ENCODE data around the gene TRUB2. TPM values are rescaled to one million over a fixed set of nuclear protein-coding genes. Genes with fewer than 3 reads are reported as not detected.
"Not testable (repeated sequence)": the region's sequence is repeated elsewhere in the genome, so short reads cannot be mapped to it uniquely, and the experiment has no call there.

TRUB2 gene
- total RNA-seq, 1 experiment from 2014 or later: 30.2 TPM

DNA sequence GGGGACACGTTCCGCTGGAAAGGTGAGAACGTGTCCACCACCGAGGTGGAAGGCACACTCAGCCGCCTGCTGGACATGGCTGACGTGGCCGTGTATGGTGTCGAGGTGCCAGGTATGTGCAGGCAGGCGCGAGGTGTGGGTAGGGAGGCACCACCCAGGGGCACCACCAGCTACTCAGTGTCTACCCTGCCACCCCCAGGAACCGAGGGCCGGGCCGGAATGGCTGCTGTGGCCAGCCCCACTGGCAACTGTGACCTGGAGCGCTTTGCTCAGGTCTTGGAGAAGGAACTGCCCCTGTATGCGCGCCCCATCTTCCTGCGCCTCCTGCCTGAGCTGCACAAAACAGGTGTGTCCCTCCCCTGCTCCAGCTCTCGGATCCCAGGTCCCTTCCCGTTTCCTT is 33.2 kb upstream of the TRUB2 start:
- DNase-seq: no peak
- peaks cover 14% of the 10 kb centered on the region for H3K36me3 ChIP-seq
- no peaks in the 10 kb centered on the region for H3K4me1 ChIP-seq
- H3K9me3 ChIP-seq (replicated peaks): no peaks in the 10 kb centered on the region
- no peaks in the 10 kb centered on the region for H3K27me3 ChIP-seq
- no peak overlapping the region for H3K4me3 ChIP-seq
- H3K27ac ChIP-seq: no peak overlapping the region

GRCh38 chr9:128349772-128350171 is 27.5 kb upstream of the TRUB2 start:
- H3K27me3 ChIP-seq: no peaks in the 10 kb centered on the region
- no peak for DNase-seq
- H3K36me3 ChIP-seq: peaks cover 28% of the 10 kb centered on the region
- H3K4me3 ChIP-seq: no peak overlapping the region
- no peaks in the 10 kb centered on the region for H3K4me1 ChIP-seq
- no peak overlapping the region for H3K27ac ChIP-seq
- H3K9me3 ChIP-seq (replicated peaks): no peaks in the 10 kb centered on the region

- DNase-seq: no peak
- Histone ChIP-seq H3K27ac (no peak overlapping the region), H3K4me3 (no peak overlapping the region), H3K36me3 (peaks cover 26% of the 10 kb centered on the region), H3K9me3 (replicated peaks) (no peaks in the 10 kb centered on the region), H3K4me1 (no peaks in the 10 kb centered on the region), H3K27me3 (no peaks in the 10 kb centered on the region)
Observed at GRCh38 chr9:128349125-128349524, 26.9 kb upstream of the TRUB2 start.

GRCh38 chr9:128344931-128345605 is 22.8 kb upstream of the TRUB2 start:
- Histone ChIP-seq H3K4me1 (no peaks in the 10 kb centered on the region), H3K36me3 (peaks cover 16% of the 10 kb centered on the region; the same call in 1 of the 2 replicates)
- no peak for DNase-seq

DNA sequence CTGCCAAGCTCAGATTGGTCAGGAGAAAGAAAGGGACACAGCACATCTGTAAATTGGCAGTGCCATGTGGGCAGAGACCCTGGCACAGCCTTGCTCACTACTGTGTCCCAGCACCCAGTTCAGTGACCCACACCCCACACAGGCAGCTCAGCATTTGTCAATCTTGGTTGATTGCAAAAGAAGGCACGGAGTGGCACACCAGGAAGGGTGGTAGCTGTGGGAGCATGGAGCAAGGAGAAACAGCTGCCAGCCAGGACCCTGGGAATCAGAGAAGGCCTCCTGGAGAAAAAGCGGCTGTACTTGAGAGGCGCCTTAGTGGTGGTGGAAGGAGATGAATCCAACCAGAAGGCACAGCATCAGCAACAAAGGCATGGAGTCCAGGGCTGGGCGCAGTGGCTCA is 21.6 kb upstream of the TRUB2 start:
- H3K27me3 ChIP-seq: no peaks in the 10 kb centered on the region
- no peaks in the 10 kb centered on the region for H3K9me3 ChIP-seq (replicated peaks)
- H3K36me3 ChIP-seq: peaks cover 12% of the 10 kb centered on the region; the same call in 1 of the 2 replicates
- H3K27ac ChIP-seq: no peak overlapping the region
- H3K4me3 ChIP-seq: no peak overlapping the region
- H3K4me1 ChIP-seq: no peaks in the 10 kb centered on the region
- DNase-seq: no peak

More at GRCh38 chr9:128344931-128345605, 22.8 kb upstream of the TRUB2 start:
- no peaks in the 10 kb centered on the region for H3K27me3 ChIP-seq
- H3K9me3 ChIP-seq (replicated peaks): no peaks in the 10 kb centered on the region
- H3K4me3 ChIP-seq: no peak overlapping the region
- no peak overlapping the region for H3K27ac ChIP-seq

- no peak for DNase-seq
- Histone ChIP-seq H3K27ac (no peak overlapping the region), H3K4me3 (no peak overlapping the region), H3K36me3 (peaks cover 12% of the 10 kb centered on the region; the same call in 1 of the 2 replicates), H3K9me3 (replicated peaks) (no peaks in the 10 kb centered on the region), H3K27me3 (no peaks in the 10 kb centered on the region), H3K4me1 (no peaks in the 10 kb centered on the region)
Observed at GRCh38 chr9:128342971-128343680, 20.9 kb upstream of the TRUB2 start.

DNA sequence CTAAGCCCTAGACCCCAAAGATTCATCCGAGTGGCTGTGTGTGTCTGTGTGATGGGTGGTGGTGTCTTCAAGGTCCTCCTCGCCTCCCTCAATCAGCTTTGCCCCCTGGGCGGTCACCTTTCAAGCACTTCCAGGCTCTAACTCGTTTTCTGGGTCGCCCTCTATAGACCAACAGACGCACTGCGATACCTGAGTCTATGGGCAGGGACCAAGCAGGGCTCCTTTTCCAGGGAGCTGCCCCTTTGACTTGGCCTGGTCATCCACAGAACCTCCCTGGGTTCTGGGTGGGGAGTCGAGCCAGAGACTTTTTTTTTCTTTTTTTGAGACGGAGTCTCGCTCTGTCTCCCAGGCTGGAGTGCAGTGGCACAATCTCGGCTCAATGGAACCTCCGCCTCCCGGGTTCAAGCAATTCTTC is 19.2 kb upstream of the TRUB2 start:
- Histone ChIP-seq H3K27me3 (no peaks in the 10 kb centered on the region), H3K27ac (no peak overlapping the region), H3K4me3 (peak overlapping the region; percentile 86), H3K9me3 (replicated peaks) (no peaks in the 10 kb centered on the region), H3K4me1 (no peaks in the 10 kb centered on the region), H3K36me3 (peaks cover 7% of the 10 kb centered on the region; the same call in 1 of the 2 replicates)
- peak; percentile 83 to 87 for DNase-seq

GRCh38 chr9:128340691-128341434 is 18.6 kb upstream of the TRUB2 start:
- Histone ChIP-seq H3K4me3 (peak overlapping the region; percentile 86), H3K4me1 (no peaks in the 10 kb centered on the region), H3K36me3 (peaks cover 7% of the 10 kb centered on the region; the same call in 1 of the 2 replicates), H3K27ac (no peak overlapping the region), H3K27me3 (no peaks in the 10 kb centered on the region), H3K9me3 (replicated peaks) (no peaks in the 10 kb centered on the region)
- no peak for DNase-seq

GRCh38 chr9:128339761-128340690 is 17.8 kb upstream of the TRUB2 start, which contains the start of gene SLC27A4:
Gene SLC27A4, plus strand, starts transcription at chr9:128340527. Its CDS starts 2,606 bp downstream, at chr9:128343133.
- H3K27ac ChIP-seq: no peak within 1 kb of the TSS

DNA sequence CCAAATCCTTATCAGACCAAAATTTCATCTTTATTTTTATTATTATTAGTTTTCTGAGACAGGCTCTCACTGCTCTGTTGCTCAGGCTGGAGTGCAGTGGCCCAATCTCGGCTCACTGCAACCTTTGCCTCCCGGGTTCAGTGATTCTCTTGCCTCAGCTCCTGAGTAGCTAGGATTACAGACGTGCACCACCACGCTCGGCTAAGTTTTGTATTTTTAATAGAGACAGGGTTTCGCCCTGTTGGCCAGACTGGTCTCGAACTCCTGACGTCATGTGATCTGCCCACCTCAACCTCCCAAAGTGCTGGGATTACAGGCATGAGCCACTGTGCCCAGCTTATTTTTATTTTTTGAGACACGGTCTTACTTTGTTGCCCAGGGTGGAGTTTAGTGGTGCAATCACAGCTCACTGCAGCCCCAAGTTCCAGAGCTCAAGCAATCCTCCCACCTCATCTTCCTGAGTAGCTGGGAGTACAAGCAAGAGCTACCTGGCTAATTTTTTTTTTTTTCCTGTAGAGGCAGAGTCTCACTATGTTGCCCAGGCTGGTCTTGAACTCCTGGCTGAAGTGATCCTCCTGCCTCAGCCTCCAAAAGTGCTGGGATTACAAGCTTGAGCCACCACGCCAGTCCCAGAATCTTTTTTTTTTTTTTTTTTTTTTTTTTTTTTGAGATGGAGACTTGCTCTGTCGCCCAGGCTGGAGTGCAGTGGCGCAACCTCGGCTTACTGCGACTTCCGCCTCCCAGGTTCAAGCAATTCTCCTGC is 16.8 kb upstream of the TRUB2 start:
- not testable (repeated sequence) for H3K4me3 ChIP-seq; H3K4me1 ChIP-seq; H3K9me3 ChIP-seq (replicated peaks); H3K36me3 ChIP-seq; H3K27ac ChIP-seq; H3K27me3 ChIP-seq; DNase-seq

More at GRCh38 chr9:128339761-128340690, 17.8 kb upstream of the TRUB2 start, which contains the start of gene SLC27A4:
- Histone ChIP-seq H3K4me1 (no peaks in the 10 kb centered on the region), H3K27me3 (no peaks in the 10 kb centered on the region), H3K36me3 (no peaks in the 10 kb centered on the region; the same call in 1 of the 2 replicates), H3K9me3 (replicated peaks) (no peaks in the 10 kb centered on the region), H3K4me3 (peak within 1 kb of the TSS; percentile 86)
- DNase-seq: peak; percentile 78 to 86

- no peaks in the 10 kb centered on the region for H3K36me3 ChIP-seq
- no peak overlapping the region for H3K27ac ChIP-seq
- no peaks in the 10 kb centered on the region for H3K9me3 ChIP-seq (replicated peaks)
- H3K27me3 ChIP-seq: no peaks in the 10 kb centered on the region
- DNase-seq: no peak
- no peaks in the 10 kb centered on the region for H3K4me1 ChIP-seq
- no peak overlapping the region for H3K4me3 ChIP-seq
Observed at GRCh38 chr9:128337936-128338335, 15.7 kb upstream of the TRUB2 start.

GRCh38 chr9:128335914-128336313 is 13.7 kb upstream of the TRUB2 start:
- Histone ChIP-seq H3K27ac (no peak overlapping the region), H3K9me3 (replicated peaks) (no peaks in the 10 kb centered on the region), H3K4me3 (no peak overlapping the region), H3K27me3 (no peaks in the 10 kb centered on the region), H3K4me1 (no peaks in the 10 kb centered on the region), H3K36me3 (no peaks in the 10 kb centered on the region)
- no peak for DNase-seq

GRCh38 chr9:128335161-128335560 is 12.9 kb upstream of the TRUB2 start:
- H3K27ac ChIP-seq: no peak overlapping the region
- no peak for DNase-seq
- no peaks in the 10 kb centered on the region for H3K27me3 ChIP-seq
- no peak overlapping the region for H3K4me3 ChIP-seq
- H3K4me1 ChIP-seq: no peaks in the 10 kb centered on the region
- H3K9me3 ChIP-seq (replicated peaks): no peaks in the 10 kb centered on the region
- no peaks in the 10 kb centered on the region for H3K36me3 ChIP-seq
